Mesenchymal stem cell (in vitro differentiated cells and primary cell): ENCODE data around the gene TSPAN3. TPM values are rescaled to one million over a fixed set of nuclear protein-coding genes. Genes with fewer than 3 reads are reported as not detected.

Experiments used
- DNase-seq: peaks from one replicate; pipeline ENCODE4 v3.0.0-alpha.2; 2013
- H2AFZ ChIP-seq: one replicate; pipeline ENCODE4 v1.6.1; 2013; ENCODE audit warnings: low read depth, mild to moderate bottlenecking, control low read depth, inconsistent platforms, low read length, moderate library complexity
- H2AK5ac ChIP-seq: 2 replicates; pipeline ENCODE4 v1.6.1; 2013; ENCODE audit warnings: low read length, moderate library complexity, mild to moderate bottlenecking, inconsistent platforms; ENCODE audit not compliant: severe bottlenecking
- H2BK120ac ChIP-seq: one replicate; pipeline ENCODE4 v1.6.1; 2013; ENCODE audit warnings: low read depth, mild to moderate bottlenecking, inconsistent platforms, low read length, moderate library complexity
- H2BK12ac ChIP-seq, 2 experiments: one replicate each; pipeline ENCODE4 v1.6.1; 2013; ENCODE audit warnings: inconsistent platforms in 2 of 2, low read length in 2 of 2, mild to moderate bottlenecking in 2 of 2, moderate library complexity in 2 of 2, control low read depth in 1 of 2
- H2BK15ac ChIP-seq: one replicate; pipeline ENCODE4 v1.6.1; 2013; ENCODE audit warnings: mild to moderate bottlenecking, low read depth, inconsistent platforms; ENCODE audit not compliant: poor library complexity, severe bottlenecking
- H2BK5ac ChIP-seq: 2 replicates; pipeline ENCODE4 v1.6.1; 2013; ENCODE audit warnings: low read depth, mild to moderate bottlenecking, low read length, control low read depth, inconsistent platforms; ENCODE audit not compliant: poor library complexity, severe bottlenecking
- H3K14ac ChIP-seq, 2 experiments: one replicate each; pipeline ENCODE4 v1.6.1; 2013; ENCODE audit warnings: inconsistent platforms in 2 of 2, low read length in 2 of 2, control low read depth in 1 of 2, mild to moderate bottlenecking in 1 of 2, moderate library complexity in 1 of 2
- H3K18ac ChIP-seq, 2 experiments: one replicate each; pipeline ENCODE4 v1.6.1; 2013; ENCODE audit warnings: inconsistent platforms in 2 of 2, low read length in 2 of 2, control low read depth in 1 of 2, low read depth in 1 of 2, mild to moderate bottlenecking in 1 of 2
- H3K23ac ChIP-seq, 2 experiments: one replicate each; pipeline ENCODE4 v1.6.1; 2013; ENCODE audit warnings: inconsistent platforms in 2 of 2, low read length in 2 of 2, mild to moderate bottlenecking in 2 of 2, moderate library complexity in 2 of 2, control low read depth in 1 of 2
- H3K27ac ChIP-seq: 2 replicates; pipeline ENCODE4 v1.5.1; 2013; ENCODE audit warnings: mild to moderate bottlenecking, moderate library complexity, low read length, control low read depth, inconsistent platforms; ENCODE audit not compliant: poor library complexity, severe bottlenecking
- H3K27me3 ChIP-seq, 2 experiments: 2 replicates each; pipeline versions ENCODE4 v1.6.1 to v1.7.0; 2013; ENCODE audit warnings: low read length in 2 of 2, mild to moderate bottlenecking in 2 of 2, moderate library complexity in 2 of 2, control low read depth in 1 of 2, inconsistent platforms in 1 of 2; ENCODE audit not compliant: control insufficient read depth in 1 of 2, insufficient read depth in 1 of 2
- H3K36me3 ChIP-seq, 2 experiments: 2 replicates each; pipeline versions ENCODE4 v1.6.1 to v1.7.0; 2013; ENCODE audit warnings: low read length in 2 of 2, control low read depth in 1 of 2, inconsistent platforms in 1 of 2, low read depth in 1 of 2, mild to moderate bottlenecking in 1 of 2; ENCODE audit not compliant: insufficient read depth in 2 of 2, control insufficient read depth in 1 of 2
- H3K4ac ChIP-seq, 2 experiments: one replicate each; pipeline ENCODE4 v1.6.1; 2013; ENCODE audit warnings: inconsistent platforms in 2 of 2, low read length in 2 of 2, mild to moderate bottlenecking in 2 of 2, moderate library complexity in 2 of 2, control low read depth in 1 of 2, low read depth in 1 of 2
- H3K4me1 ChIP-seq: 2 replicates; pipeline ENCODE4 v1.6.1; 2013; ENCODE audit warnings: low read depth, low read length, control low read depth; ENCODE audit not compliant: control insufficient read depth, insufficient read depth
- H3K4me2 ChIP-seq: 2 replicates; pipeline ENCODE4 v1.6.1; 2013; ENCODE audit warnings: low read length, mild to moderate bottlenecking, inconsistent platforms; ENCODE audit not compliant: poor library complexity, severe bottlenecking
- H3K4me3 ChIP-seq, 2 experiments: 2 replicates each; pipeline versions ENCODE4 v1.5.1 to v1.7.0; 2013; ENCODE audit warnings: low read length in 2 of 2, mild to moderate bottlenecking in 2 of 2, control low read depth in 1 of 2, low read depth in 1 of 2; ENCODE audit not compliant: insufficient read depth in 1 of 2
- H3K79me1 ChIP-seq: replicated peaks from 2 replicates; pipeline ENCODE4 v1.6.1; 2013; ENCODE audit warnings: mild to moderate bottlenecking, control low read depth, low read length, inconsistent platforms; ENCODE audit not compliant: poor library complexity, severe bottlenecking
- H3K9ac ChIP-seq: 2 replicates; pipeline ENCODE4 v1.7.0; 2013; ENCODE audit warnings: mild to moderate bottlenecking, low read length, moderate library complexity
- H3K9me3 ChIP-seq: 2 replicates; pipeline ENCODE4 v1.7.0; 2013; ENCODE audit warnings: mild to moderate bottlenecking, low read length; ENCODE audit not compliant: control insufficient read depth
- H4K8ac ChIP-seq: one replicate; pipeline ENCODE4 v1.6.1; 2013; ENCODE audit warnings: inconsistent platforms, mild to moderate bottlenecking, low read length, moderate library complexity
- H4K91ac ChIP-seq: one replicate; pipeline ENCODE4 v1.6.1; 2013; ENCODE audit warnings: mild to moderate bottlenecking, low read length, inconsistent platforms
- WGBS: methylation state at CpG from one replicate; pipeline ENCODE4 v1.1.7; 2013; ENCODE audit warnings: mixed read lengths; 5-methylcytosine and 5-hydroxymethylcytosine counted together
- polyA plus RNA-seq, 2 experiments: library from polyadenylated mRNA; stranded (reverse); fragments of 200-250 nt; gene quantifications; one replicate each; pipeline ENCODE4 v1.2.3, GENCODE V29; 2013

TSPAN3 gene
- polyA plus RNA-seq (2013, experiment 1 of 2) = 226 TPM
- polyA plus RNA-seq (2013, experiment 2 of 2) = 236 TPM

DNA sequence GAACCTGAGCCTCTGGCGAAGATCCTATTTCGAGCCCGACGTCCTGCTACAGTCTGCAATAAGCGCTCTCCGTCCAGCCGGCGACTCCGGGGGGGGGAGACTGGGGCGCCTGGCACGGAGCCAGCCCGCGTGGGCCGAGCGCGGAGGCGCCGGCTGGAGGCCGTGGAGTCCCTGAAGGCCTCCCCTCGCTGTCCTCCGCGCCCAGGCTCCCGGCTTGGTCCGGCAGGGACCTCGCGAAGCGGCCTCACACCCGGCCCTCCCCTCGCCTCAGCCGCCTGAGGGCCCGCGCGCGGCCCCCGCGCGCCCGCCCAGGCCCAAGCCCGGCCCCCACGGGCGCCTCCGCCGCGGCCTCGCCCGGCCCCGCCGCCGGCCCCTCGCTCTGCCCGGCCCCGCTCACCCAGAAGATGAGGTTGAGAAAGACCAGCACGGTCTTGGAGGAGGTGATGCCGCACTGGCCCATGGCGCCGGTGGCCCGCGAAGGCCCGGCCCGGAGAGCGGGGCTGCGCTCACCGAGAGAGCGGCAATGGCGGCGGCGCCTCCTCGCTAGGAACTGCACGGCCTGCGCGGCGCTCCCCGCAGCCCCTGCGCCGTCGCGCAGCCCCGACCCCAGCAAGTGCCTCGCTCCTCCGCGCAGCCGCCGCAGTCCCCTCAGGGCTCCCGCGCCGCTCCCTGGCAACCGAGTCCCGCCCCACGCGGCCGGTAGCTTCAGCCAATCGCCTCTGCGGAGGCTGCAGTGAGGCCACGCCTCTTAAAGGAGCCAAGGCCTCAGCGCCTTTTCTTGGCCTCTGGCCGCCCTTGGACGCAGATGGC is at the start of gene TSPAN3:
Gene TSPAN3, minus strand, starts transcription at position 615 of the 810 bp plus-strand sequence. Its CDS starts 155 bp downstream, at position 460.
- Histone ChIP-seq H2AFZ (peak within 1 kb of the TSS; percentile 80), H2BK15ac (peak within 1 kb of the TSS; percentile 56), H3K4ac (peak within 1 kb of the TSS; percentile 77 to 95), H3K36me3 (peaks cover 0 to 6% of the 10 kb centered on the region in 2 experiments), H3K14ac (peak within 1 kb of the TSS in 1 of 2 experiments; percentile 88), H2BK5ac (peak within 1 kb of the TSS; percentile 69), H3K23ac (peak within 1 kb of the TSS in 1 of 2 experiments; percentile 67), H2BK120ac (peak within 1 kb of the TSS; percentile 80), H3K27ac (peak within 1 kb of the TSS; percentile 58), H3K27me3 (peaks cover 0 to 4% of the 10 kb centered on the region in 2 experiments), H3K18ac (peak within 1 kb of the TSS; percentile 88 to 91), H2AK5ac (no peak within 1 kb of the TSS), H3K9ac (peak within 1 kb of the TSS; percentile 93), H4K91ac (peak within 1 kb of the TSS; percentile 84), H3K4me3 (peak within 1 kb of the TSS; percentile 87 to 92), H2BK12ac (peak within 1 kb of the TSS; percentile 45 to 76), H3K9me3 (no peaks in the 10 kb centered on the region), H3K4me1 (peaks cover 2% of the 10 kb centered on the region), H3K4me2 (peak within 1 kb of the TSS; percentile 66), H4K8ac (peak within 1 kb of the TSS; percentile 94), H3K79me1 (no peaks in the 10 kb centered on the region)
- DNase-seq = peak; percentile 94
- under 1% methylated on average over 73 of the region's 97 CpGs for WGBS

DNA sequence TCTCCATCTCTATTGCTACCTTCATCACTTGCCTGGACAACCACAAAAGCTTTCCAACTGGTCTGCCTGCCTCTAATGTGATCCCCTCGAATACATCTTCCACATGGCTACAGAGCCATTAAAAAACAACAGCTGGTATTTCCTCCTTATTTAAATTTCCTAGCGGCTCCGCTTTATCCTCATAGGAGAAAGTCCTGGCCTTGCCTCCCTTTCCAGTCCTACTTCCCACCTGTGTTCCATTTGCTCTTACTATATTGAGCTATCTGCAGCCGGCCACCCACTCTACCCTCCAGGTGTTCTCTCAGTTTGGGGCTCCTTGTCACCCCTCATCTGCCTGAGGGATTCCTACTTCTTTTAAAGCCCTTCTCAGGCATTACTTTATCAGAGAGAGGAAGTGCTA is 49.7 kb upstream of the TSPAN3 start:
- Histone ChIP-seq H2AFZ (no peak overlapping the region), H3K9ac (no peak overlapping the region), H3K18ac (no peak overlapping the region), H3K27ac (no peak overlapping the region), H3K79me1 (peaks cover 11% of the 10 kb centered on the region), H3K4ac (no peak overlapping the region), H3K27me3 (no peaks in the 10 kb centered on the region), H3K4me1 (peaks cover 2% of the 10 kb centered on the region), H2BK5ac (no peak overlapping the region), H4K91ac (no peak overlapping the region), H3K9me3 (no peaks in the 10 kb centered on the region), H2AK5ac (no peak overlapping the region), H2BK12ac (no peak overlapping the region), H3K4me2 (no peak overlapping the region), H3K14ac (no peak overlapping the region), H2BK15ac (no peak overlapping the region), H3K4me3 (no peak overlapping the region), H2BK120ac (no peak overlapping the region), H4K8ac (no peak overlapping the region), H3K23ac (no peak overlapping the region), H3K36me3 (peaks cover 0 to 11% of the 10 kb centered on the region in 2 experiments)
- WGBS = 87% methylated on average over 4 of the region's 4 CpGs
- DNase-seq = no peak

DNA sequence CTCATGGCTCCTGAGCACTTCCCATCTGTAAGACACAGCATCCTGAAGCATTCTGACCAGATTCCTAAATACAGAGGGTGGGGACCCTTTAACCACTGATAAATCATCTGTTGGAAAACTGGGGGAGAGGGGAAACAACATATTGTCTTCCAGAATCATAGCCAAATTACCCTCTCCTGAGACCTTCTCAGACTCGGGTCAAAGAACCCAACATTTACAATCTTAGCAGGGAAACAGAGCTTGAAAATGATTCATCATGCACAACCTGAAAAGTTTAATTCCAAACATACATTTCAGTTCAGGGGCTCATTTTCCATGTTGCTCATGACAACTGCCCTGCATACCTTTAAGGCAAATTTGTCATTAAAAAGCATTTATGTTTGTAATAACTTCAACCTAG is 48.5 kb upstream of the TSPAN3 start:
- Histone ChIP-seq H4K91ac (no peak overlapping the region), H3K79me1 (peaks cover 11% of the 10 kb centered on the region), H2BK5ac (no peak overlapping the region), H2BK15ac (no peak overlapping the region), H3K36me3 (peaks cover 4 to 12% of the 10 kb centered on the region in 2 experiments), H3K27me3 (no peaks in the 10 kb centered on the region), H3K23ac (no peak overlapping the region), H3K4me2 (no peak overlapping the region), H4K8ac (no peak overlapping the region), H2BK12ac (no peak overlapping the region), H3K9ac (peak overlapping the region; percentile 30), H3K14ac (no peak overlapping the region), H3K4ac (no peak overlapping the region), H3K4me1 (peaks cover 2% of the 10 kb centered on the region), H2BK120ac (no peak overlapping the region), H3K27ac (no peak overlapping the region), H3K18ac (no peak overlapping the region), H3K4me3 (no peak overlapping the region), H2AK5ac (no peak overlapping the region), H3K9me3 (no peaks in the 10 kb centered on the region), H2AFZ (no peak overlapping the region)
- no peak for DNase-seq
- 68% methylated on average over 1 of the region's 1 CpG for WGBS

DNA sequence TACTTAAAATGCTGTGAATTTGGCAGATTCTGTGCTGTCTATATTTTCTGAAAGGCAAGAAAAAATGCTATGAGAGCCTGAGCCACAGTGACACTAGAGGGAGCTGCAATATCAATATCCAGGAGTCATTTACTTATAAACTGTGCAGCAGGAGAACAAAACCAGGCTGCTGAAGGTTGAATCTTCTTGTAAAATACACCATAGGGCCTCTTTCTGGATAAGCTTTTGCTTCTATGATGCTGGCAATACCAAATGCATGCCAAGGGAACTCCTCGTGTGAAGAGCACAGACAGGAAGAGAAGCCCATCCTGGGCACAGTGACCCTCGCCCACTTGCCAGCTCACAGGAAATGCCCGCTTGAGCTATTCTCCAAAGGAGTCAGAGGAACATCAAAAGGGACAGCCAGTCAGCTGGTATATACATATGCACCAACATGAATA is 48.0 kb upstream of the TSPAN3 start:
- Histone ChIP-seq H3K4me2 (peak overlapping the region; percentile 14), H3K36me3 (peaks cover 10 to 18% of the 10 kb centered on the region in 2 experiments), H3K14ac (no peak overlapping the region), H3K4ac (no peak overlapping the region), H3K4me1 (peaks cover 2% of the 10 kb centered on the region), H2BK5ac (no peak overlapping the region), H3K79me1 (peaks cover 9% of the 10 kb centered on the region), H2AK5ac (no peak overlapping the region), H3K27me3 (no peaks in the 10 kb centered on the region), H3K4me3 (no peak overlapping the region), H2BK120ac (no peak overlapping the region), H3K9ac (peak overlapping the region; percentile 39), H4K8ac (no peak overlapping the region), H2BK12ac (peak overlapping the region in 1 of 2 experiments; percentile 31), H3K27ac (no peak overlapping the region), H2BK15ac (no peak overlapping the region), H3K18ac (peak overlapping the region in 1 of 2 experiments; percentile 65), H2AFZ (no peak overlapping the region), H3K23ac (no peak overlapping the region), H4K91ac (no peak overlapping the region), H3K9me3 (no peaks in the 10 kb centered on the region)
- 54% methylated on average over 3 of the region's 3 CpGs for WGBS
- peak; percentile 76 for DNase-seq
